NB4 (cell line): ENCODE data around the gene PRKD1.

ENCODE experiments used
- DNase-seq: peaks from one replicate; pipeline ENCODE4 v3.0.0; 2010; ENCODE audit warnings: low read depth
- H3K4me3 ChIP-seq: one replicate; pipeline ENCODE4 v1.5.1; 2011; ENCODE audit warnings: mild to moderate bottlenecking, low read depth, low read length, moderate library complexity
- CTCF ChIP-seq: IDR thresholded peaks from one replicate; pipeline ENCODE4 v1.5.1; 2012; ENCODE audit warnings: low read depth, low read length
- MAX ChIP-seq: IDR thresholded peaks from 2 replicates; pipeline ENCODE4 v1.6.1; 2011; ENCODE audit warnings: low read depth, low read length
- MYC ChIP-seq: IDR thresholded peaks from 2 replicates; pipeline ENCODE4 v1.6.1; 2011; ENCODE audit warnings: low read depth, low read length
- POLR2A ChIP-seq: IDR thresholded peaks from 2 replicates; pipeline ENCODE4 v1.6.1; 2011; ENCODE audit warnings: mild to moderate bottlenecking; ENCODE audit not compliant: insufficient read length; ENCODE audit errors: extremely low read depth

Gene PRKD1

GRCh38 chr14:29722831-29723230 lies 204.8 kb downstream of the PRKD1 start:
- no peak overlapping the region for H3K4me3 ChIP-seq
- TF ChIP-seq CTCF (no peak), MYC (no peak), MAX (no peak), POLR2A (no peak)
- DNase-seq, result no peak

DNA sequence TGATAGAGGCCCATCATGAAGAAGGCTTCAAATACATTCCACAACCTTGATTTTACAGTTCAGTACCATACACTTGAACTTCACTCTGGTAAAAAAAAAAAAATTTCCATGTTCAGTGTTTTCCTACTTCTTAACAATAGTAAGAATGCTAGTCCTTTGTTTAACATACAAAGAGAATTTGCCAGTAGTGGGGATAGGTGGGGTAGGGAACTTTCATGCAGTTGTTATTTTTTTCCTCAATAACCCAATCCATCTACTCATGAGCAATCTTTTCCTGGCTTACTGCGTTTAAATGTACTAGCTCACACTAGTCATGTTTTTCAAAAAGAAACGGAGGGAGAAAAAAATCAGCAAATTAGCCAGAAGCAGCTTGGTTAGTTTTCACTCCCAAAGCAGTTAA lies 206.1 kb downstream of the PRKD1 start:
- TF ChIP-seq MYC, result no peak
- no peak for TF ChIP-seq POLR2A
- no peak for DNase-seq
- H3K4me3 ChIP-seq, result no peak overlapping the region

DNA sequence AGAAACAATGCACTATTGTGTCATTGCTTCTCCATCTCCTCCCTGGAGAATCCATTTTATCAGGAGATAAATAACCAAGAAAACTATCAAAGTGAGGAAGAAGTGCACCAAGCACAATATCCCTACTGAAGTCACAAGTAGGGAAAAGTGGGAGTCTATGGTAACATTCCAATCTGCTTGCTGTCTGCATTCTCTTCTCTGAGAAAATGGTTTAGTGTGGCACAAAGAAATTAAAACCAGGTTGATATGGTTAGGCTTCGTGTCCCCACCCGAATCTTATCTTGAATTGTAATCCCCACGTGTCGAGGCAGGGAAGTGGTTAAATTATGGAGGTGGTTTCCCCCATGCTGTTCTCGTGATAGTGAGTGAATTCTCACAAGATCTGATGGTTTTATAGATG lies 209.7 kb downstream of the PRKD1 start:
- no peak overlapping the region for H3K4me3 ChIP-seq
- TF ChIP-seq MAX (no peak), POLR2A (no peak), CTCF (no peak), MYC (no peak)
- no peak for DNase-seq

DNA sequence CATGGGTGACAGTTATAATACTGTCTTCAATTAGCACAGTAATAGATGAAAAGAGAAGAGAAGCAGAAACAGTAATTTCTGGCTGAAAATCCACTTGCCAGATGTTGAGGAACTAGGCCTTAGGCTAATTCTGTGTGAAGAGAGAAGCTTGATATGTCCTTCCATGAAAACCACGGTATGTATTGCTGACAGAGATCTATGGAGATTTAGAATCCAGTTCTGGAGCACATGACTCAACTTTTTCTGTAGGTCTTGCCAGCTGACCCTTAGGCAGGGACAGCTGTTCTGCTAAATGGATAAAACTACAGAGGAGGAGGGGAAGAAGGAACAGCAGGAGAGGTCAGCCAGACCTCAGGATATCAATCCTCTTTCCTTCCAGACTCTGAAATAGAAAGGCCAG lies 211.5 kb downstream of the PRKD1 start:
- DNase-seq, result no peak
- no peak overlapping the region for H3K4me3 ChIP-seq
- no peak for TF ChIP-seq POLR2A
- TF ChIP-seq CTCF, result no peak
- TF ChIP-seq MYC, result no peak
- no peak for TF ChIP-seq MAX

DNA sequence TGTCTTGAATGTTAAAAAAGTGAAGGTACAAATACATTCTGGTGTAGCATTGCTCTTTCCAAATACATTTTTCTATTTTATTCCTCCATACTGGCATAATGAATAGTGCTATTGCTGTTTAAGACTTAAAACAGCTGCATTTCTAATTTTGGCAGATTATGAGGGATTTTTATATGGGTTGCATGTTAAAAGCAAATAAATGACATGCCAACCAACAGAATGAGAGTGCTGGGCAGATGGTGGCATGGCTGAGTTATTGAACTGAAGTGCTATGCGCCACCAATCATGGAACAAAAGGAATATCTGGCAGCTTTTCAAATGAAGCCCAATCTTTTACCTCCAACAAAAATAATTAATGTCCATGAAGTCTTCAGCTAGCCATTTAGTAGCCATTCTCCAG lies 215.0 kb downstream of the PRKD1 start:
- no peak for DNase-seq
- TF ChIP-seq CTCF (no peak), MAX (no peak), MYC (no peak), POLR2A (no peak)
- H3K4me3 ChIP-seq, result no peak overlapping the region

DNA sequence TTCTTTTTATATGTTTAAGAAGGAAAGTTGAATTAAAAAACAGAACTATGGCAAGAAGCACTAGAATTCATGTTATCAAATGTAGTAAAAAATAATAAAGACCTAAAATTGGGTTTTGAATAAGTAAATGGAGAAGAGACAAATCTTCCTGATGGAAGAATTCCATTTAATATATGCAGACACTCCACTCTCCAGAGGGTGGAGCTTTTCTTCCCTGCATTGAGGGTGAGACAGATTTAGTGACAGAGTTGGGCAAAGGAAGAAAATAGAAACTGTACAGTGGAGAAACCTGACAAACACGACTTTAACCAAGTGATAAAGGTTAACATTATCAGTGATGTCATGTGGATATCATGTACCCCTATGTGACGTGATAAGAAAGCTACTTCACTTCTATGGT lies 217.6 kb downstream of the PRKD1 start:
- no peak for DNase-seq
- TF ChIP-seq MAX (no peak), CTCF (no peak), POLR2A (no peak), MYC (no peak)

More for the DNA sequence above, 217.6 kb downstream of the PRKD1 start:
- H3K4me3 ChIP-seq, result no peak overlapping the region
